ENCODE results near the gene CAP2.

DNA sequence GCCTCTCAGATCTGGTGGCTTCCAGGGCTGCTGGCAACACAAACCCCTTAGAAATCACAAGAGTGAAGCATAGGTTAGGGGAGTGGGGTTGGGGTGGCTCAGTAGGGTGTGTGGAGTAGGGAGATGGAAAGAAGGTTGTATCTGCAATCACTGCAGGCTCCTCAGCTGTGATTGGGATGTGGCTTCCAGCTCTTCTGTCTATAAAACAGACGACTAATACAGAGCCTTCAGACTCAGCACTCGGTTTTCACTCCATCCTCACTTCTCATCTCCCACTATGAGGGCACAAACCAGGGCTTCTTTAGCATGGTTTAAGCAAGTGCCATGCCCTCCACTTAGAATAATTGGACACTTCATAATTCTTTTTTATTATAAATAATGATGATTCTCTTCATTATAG is 46.4 kb upstream of the CAP2 start:
- TF ChIP-seq, protein P1, sequence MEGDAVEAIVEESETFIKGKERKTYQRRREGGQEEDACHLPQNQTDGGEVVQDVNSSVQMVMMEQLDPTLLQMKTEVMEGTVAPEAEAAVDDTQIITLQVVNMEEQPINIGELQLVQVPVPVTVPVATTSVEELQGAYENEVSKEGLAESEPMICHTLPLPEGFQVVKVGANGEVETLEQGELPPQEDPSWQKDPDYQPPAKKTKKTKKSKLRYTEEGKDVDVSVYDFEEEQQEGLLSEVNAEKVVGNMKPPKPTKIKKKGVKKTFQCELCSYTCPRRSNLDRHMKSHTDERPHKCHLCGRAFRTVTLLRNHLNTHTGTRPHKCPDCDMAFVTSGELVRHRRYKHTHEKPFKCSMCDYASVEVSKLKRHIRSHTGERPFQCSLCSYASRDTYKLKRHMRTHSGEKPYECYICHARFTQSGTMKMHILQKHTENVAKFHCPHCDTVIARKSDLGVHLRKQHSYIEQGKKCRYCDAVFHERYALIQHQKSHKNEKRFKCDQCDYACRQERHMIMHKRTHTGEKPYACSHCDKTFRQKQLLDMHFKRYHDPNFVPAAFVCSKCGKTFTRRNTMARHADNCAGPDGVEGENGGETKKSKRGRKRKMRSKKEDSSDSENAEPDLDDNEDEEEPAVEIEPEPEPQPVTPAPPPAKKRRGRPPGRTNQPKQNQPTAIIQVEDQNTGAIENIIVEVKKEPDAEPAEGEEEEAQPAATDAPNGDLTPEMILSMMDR (IDR thresholded peaks at IDR 0.05) = no peak
- no peak for TF ChIP-seq POLR2A (IDR thresholded peaks at IDR 0.05)

Measured in uterus (tissue), 2 donors.